ENCODE measurements around the gene THBS1. TPM values are rescaled to one million over a fixed set of nuclear protein-coding genes. Genes with fewer than 3 reads are reported as not detected.
A peak's percentile ranks its signal among the peaks of the same experiment; 100 is the strongest.

The THBS1 gene
- total RNA-seq, 1 donor from 2014 or later, result 17.3 TPM

DNA sequence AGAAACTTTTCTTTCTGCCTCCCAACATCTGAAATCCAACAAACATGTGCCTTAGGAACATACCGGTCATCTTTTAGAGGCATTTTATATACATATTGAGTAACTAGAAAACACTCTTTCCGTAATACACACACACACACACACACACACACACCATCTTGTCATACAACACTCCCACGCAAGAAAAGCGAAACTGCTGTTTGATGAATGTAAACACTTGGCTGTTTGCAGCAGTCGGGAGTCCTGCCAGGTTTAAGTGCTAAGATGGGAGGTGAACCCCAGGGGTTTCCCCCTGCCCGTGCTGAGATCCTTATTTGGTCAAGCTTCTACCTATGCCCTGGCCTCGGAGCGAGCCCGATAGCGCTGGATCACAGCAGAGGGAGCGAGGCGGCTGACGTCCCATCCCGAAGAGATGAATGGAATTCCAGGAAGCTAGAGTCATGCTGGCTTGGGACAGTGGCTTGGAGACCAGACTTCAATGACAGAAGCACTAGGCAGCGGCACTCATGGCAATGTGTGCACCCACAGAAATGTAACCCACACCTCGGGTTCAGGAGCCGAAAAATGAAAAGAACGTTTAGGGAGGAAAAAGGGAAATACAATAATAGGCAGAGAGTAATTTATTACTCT, 1.3 kb upstream of the THBS1 start:
- peaks cover 29% of the 10 kb centered on the region for H3K4me1 Mint-ChIP-seq
- peaks cover 4% of the 10 kb centered on the region for H3K9me3 Mint-ChIP-seq
- peak; percentile 21 for DNase-seq (ENCODE audit: low read depth, low spot score)
- H3K27ac Mint-ChIP-seq (ENCODE audit: unreplicated experiment), result no peak overlapping the region
- peak overlapping the region; percentile 84 for H3K4me3 Mint-ChIP-seq
- peaks cover 5% of the 10 kb centered on the region for H3K36me3 Mint-ChIP-seq (ENCODE audit: low read depth)
- TF ChIP-seq, protein P1, sequence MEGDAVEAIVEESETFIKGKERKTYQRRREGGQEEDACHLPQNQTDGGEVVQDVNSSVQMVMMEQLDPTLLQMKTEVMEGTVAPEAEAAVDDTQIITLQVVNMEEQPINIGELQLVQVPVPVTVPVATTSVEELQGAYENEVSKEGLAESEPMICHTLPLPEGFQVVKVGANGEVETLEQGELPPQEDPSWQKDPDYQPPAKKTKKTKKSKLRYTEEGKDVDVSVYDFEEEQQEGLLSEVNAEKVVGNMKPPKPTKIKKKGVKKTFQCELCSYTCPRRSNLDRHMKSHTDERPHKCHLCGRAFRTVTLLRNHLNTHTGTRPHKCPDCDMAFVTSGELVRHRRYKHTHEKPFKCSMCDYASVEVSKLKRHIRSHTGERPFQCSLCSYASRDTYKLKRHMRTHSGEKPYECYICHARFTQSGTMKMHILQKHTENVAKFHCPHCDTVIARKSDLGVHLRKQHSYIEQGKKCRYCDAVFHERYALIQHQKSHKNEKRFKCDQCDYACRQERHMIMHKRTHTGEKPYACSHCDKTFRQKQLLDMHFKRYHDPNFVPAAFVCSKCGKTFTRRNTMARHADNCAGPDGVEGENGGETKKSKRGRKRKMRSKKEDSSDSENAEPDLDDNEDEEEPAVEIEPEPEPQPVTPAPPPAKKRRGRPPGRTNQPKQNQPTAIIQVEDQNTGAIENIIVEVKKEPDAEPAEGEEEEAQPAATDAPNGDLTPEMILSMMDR (conservative IDR thresholded peaks at IDR 0.05), result no peak
- H3K27me3 Mint-ChIP-seq (ENCODE audit: low read depth), result peaks cover 25% of the 10 kb centered on the region

DNA sequence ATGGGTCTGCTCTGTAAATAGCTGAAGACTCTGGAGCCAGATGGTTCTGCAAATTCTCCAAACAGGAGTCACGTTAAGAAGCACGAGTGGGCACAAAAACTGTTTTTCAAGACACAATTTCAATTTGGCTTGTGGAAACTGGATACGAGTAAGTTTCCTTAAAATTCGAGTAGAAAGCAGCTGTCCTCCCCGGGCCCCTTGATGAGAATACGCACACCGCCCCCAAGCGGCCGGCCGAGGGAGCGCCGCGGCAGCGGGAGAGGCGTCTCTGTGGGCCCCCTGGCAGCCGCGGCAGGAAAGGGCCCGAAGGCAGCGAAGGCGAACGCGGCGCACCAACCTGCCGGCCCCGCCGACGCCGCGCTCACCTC, 778 bp upstream of the THBS1 start:
- H3K4me1 Mint-ChIP-seq, result peaks cover 29% of the 10 kb centered on the region
- peaks cover 25% of the 10 kb centered on the region for H3K27me3 Mint-ChIP-seq (ENCODE audit: low read depth)
- TF ChIP-seq, protein P1 (conservative IDR thresholded peaks at IDR 0.05), result peak; percentile 99
- no peak overlapping the region for H3K27ac Mint-ChIP-seq (ENCODE audit: unreplicated experiment)
- peak; percentile 96 for DNase-seq (ENCODE audit: low read depth, low spot score)
- peak overlapping the region; percentile 85 for H3K4me3 Mint-ChIP-seq
- H3K36me3 Mint-ChIP-seq (ENCODE audit: low read depth), result peaks cover 5% of the 10 kb centered on the region
- peaks cover 4% of the 10 kb centered on the region for H3K9me3 Mint-ChIP-seq

DNA sequence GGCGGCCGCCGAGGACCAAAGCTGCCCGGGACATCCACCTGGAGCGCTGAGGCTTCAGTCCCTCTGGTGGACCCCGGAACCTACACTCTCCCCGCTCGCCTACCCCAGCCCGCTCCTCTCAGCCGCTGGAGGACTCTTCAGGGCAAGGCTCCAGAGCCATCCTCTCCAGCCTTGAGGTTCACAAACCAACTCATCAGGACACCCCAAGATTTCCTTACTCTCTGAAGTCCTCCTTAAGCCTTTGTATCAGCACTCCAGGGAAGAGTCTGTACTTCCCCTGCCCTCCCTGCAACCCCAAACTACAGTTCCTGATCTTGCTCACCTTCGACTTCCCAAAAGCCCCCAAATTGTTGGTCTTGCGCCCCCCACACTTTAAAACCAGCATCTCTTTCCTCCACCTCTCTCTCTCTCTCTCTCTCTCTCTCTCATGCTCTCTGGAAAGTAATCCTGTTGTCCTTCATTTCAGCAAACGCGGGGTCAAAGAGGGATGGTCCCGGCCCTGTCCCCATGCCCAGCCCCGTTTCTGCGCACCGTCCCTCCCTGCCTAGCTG, 438 bp downstream of the THBS1 start:
- Mint-ChIP-seq H3K4me1 (peaks cover 29% of the 10 kb centered on the region), H3K27me3 (ENCODE audit: low read depth) (peaks cover 24% of the 10 kb centered on the region), H3K4me3 (peak overlapping the region; percentile 85), H3K9me3 (peaks cover 2% of the 10 kb centered on the region), H3K27ac (ENCODE audit: unreplicated experiment) (no peak overlapping the region), H3K36me3 (ENCODE audit: low read depth) (peaks cover 5% of the 10 kb centered on the region)
- no peak for DNase-seq (ENCODE audit: low read depth, low spot score)
- TF ChIP-seq, protein P1 (conservative IDR thresholded peaks at IDR 0.05), result no peak

DNA sequence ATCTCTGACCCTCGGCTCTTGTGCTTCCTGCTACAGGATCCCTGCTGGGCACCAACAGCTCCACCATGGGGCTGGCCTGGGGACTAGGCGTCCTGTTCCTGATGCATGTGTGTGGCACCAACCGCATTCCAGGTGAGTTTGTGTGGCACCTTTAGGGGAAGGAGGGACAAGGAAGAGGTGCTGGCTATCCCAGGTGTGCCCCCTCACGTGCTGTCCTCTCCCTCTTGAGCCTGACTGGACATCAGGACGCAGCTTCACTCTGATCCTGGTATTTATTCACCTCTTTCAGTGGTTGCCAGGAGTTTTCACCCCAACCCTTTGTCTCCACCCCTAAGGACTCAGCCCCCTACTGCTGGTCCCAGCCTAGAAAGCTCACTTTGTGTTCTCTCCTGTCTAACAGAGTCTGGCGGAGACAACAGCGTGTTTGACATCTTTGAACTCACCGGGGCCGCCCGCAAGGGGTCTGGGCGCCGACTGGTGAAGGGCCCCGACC, 960 bp downstream of the THBS1 start:
- H3K4me3 Mint-ChIP-seq, result peak overlapping the region; percentile 85
- no peak overlapping the region for H3K27ac Mint-ChIP-seq (ENCODE audit: unreplicated experiment)
- H3K9me3 Mint-ChIP-seq, result no peaks in the 10 kb centered on the region
- TF ChIP-seq, protein P1 (conservative IDR thresholded peaks at IDR 0.05), result peak; percentile 34
- H3K27me3 Mint-ChIP-seq (ENCODE audit: low read depth), result peaks cover 23% of the 10 kb centered on the region
- peaks cover 5% of the 10 kb centered on the region for H3K36me3 Mint-ChIP-seq (ENCODE audit: low read depth)
- DNase-seq (ENCODE audit: low read depth, low spot score), result peak; percentile 13
- H3K4me1 Mint-ChIP-seq, result peaks cover 34% of the 10 kb centered on the region

DNA sequence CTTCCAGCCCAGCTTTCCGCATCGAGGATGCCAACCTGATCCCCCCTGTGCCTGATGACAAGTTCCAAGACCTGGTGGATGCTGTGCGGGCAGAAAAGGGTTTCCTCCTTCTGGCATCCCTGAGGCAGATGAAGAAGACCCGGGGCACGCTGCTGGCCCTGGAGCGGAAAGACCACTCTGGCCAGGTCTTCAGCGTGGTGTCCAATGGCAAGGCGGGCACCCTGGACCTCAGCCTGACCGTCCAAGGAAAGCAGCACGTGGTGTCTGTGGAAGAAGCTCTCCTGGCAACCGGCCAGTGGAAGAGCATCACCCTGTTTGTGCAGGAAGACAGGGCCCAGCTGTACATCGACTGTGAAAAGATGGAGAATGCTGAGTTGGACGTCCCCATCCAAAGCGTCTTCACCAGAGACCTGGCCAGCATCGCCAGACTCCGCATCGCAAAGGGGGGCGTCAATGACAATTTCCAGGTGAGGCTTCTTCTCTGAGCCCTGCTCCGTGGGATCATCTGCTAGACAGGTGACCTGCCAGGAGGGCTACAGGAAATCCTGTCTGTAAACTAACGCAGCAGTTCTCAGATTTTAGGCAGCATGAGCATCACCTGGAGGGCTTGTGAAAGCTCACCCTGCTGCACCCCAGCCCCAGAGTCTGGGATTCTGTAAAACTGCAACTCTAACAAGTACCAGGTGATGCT, 1.6 kb downstream of the THBS1 start:
- no peaks in the 10 kb centered on the region for H3K9me3 Mint-ChIP-seq
- H3K27ac Mint-ChIP-seq (ENCODE audit: unreplicated experiment), result no peak overlapping the region
- peak overlapping the region; percentile 41 for H3K4me3 Mint-ChIP-seq
- peaks cover 5% of the 10 kb centered on the region for H3K36me3 Mint-ChIP-seq (ENCODE audit: low read depth)
- no peak for DNase-seq (ENCODE audit: low read depth, low spot score)
- H3K27me3 Mint-ChIP-seq (ENCODE audit: low read depth), result peaks cover 23% of the 10 kb centered on the region
- TF ChIP-seq, protein P1 (conservative IDR thresholded peaks at IDR 0.05), result no peak
- peaks cover 34% of the 10 kb centered on the region for H3K4me1 Mint-ChIP-seq
